Vagina (tissue), 2 donors: ENCODE data around the gene RIC8A.

ENCODE experiments used
- POLR2A ChIP-seq, 2 donors: fragments of 450-650 bp; IDR thresholded peaks; one replicate each; pipeline ENCODE4 v1.6.1; 2017; ENCODE audit warnings: antibody characterized with exemption in 2 of 2, mild to moderate bottlenecking in 2 of 2, moderate library complexity in 2 of 2
- POLR2AphosphoS5 ChIP-seq, 2 donors: sonication (generic); formaldehyde crosslinking; IDR thresholded peaks; one replicate each; pipeline ENCODE4 v1.9.0; 2017; ENCODE audit warnings: antibody characterized with exemption in 2 of 2, mild to moderate bottlenecking in 2 of 2, low read depth in 1 of 2; ENCODE audit not compliant: insufficient read depth in 1 of 2
- TF ChIP-seq, protein P1 (sequence below), 3 experiments: fragments of 450-650 bp in 2 of 3; fragments of 200-600 bp in 1 of 3; sonication (generic) in 1 of 3; IDR thresholded peaks; one replicate each; pipeline ENCODE4 v1.5.1; 2017 to 2019; ENCODE audit warnings: antibody characterized with exemption in 3 of 3, mild to moderate bottlenecking in 2 of 3, moderate library complexity in 2 of 3

DNA sequence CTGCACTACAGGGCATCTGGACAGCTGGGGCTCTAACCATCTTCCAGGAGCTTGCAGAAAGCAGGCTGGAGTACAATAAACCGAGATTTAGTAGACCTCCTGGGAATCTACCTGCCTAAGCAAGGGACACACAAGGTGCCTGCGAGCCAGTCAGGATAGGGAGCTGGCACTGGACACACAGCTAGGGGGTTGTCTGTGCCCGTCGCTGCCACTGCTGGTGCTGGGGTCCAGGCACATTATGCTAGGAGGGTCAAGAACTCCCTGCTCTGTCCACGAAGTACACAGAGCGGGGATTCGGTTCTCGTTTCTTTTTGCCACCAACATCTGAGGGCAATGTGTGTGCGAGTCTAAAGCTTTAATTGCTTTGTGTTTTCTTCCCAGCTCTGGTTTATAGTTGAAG, 4.2 kb downstream of the RIC8A start:
- TF ChIP-seq POLR2AphosphoS5 (IDR thresholded peaks at IDR 0.05; ENCODE audit: insufficient read depth in 1 of 2, low read depth in 1 of 2) (no peak), POLR2A (IDR thresholded peaks at IDR 0.05) (no peak)
- TF ChIP-seq, protein P1, sequence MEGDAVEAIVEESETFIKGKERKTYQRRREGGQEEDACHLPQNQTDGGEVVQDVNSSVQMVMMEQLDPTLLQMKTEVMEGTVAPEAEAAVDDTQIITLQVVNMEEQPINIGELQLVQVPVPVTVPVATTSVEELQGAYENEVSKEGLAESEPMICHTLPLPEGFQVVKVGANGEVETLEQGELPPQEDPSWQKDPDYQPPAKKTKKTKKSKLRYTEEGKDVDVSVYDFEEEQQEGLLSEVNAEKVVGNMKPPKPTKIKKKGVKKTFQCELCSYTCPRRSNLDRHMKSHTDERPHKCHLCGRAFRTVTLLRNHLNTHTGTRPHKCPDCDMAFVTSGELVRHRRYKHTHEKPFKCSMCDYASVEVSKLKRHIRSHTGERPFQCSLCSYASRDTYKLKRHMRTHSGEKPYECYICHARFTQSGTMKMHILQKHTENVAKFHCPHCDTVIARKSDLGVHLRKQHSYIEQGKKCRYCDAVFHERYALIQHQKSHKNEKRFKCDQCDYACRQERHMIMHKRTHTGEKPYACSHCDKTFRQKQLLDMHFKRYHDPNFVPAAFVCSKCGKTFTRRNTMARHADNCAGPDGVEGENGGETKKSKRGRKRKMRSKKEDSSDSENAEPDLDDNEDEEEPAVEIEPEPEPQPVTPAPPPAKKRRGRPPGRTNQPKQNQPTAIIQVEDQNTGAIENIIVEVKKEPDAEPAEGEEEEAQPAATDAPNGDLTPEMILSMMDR (IDR thresholded peaks at IDR 0.05) = no peak
